GM21515 (cell line): ENCODE data around the gene DNTTIP2.
"Not testable (repeated sequence)": the region's sequence is repeated elsewhere in the genome, so short reads cannot be mapped to it uniquely, and the experiment has no call there.

ENCODE experiments used
- ATAC-seq: cut with Tn5 transposase; IDR thresholded peaks from one replicate; pipeline ENCODE4 v1.9.1; 2021; ENCODE audit not compliant: unreplicated experiment

Gene DNTTIP2

DNA sequence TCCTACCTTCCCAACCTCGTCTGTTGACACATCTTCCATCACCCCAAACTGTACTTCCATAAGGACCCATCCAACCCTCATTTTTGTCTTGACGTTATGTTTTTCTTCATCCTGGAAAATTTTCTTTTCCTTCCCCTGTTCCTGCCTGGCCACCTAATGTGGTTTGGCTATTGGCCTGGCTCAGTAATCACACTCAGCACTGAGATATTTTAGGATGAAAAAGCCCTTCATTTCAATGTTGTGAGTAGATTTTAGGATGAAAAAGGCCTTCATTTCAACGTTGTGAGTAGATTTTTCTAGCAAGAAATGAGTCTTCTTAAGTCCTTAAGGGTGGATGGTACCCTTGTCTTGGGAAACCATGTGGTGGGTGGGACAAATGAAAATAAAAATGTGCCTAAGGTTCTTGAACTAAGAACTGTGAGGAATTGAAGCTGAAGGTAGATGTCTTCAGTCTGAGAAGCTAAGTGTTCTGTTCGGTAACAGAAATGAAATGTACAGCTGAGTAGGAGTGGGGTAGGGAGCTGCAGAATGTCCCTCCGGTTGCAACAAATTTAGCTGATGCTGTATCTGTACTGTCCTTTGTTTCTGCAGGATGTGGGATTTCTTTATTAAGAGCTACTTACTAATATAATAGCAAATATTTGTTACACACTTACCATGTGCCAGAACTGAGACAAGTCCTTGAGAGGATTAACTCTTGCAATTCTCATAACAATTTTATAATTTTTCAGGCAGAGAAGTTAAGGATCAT, 36.1 kb downstream of the DNTTIP2 start:
- ATAC-seq: no peak

GRCh38 chr1:93841771-93842170, 37.2 kb downstream of the DNTTIP2 start:
- ATAC-seq: no peak

GRCh38 chr1:93840956-93841482, 38.0 kb downstream of the DNTTIP2 start:
- ATAC-seq: no peak

DNA sequence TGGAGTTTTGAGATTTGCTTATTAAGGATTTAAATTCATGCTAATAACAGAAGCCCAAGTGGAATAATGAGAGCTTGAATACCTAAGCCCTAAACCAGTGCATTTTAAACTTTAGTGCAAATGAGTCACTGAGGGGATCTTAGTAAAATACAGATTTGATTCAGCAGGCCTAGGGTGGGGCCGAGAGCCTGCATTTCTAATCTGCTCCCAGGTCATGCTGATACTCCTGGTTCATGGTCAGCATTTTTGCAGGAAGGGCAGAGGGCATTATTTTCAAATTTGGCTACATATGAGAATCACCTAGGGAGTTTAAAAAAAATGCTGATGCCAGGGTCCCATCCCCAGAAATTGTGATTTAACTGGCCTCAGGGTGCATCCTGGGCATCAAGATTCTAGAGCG, 39.3 kb downstream of the DNTTIP2 start:
- ATAC-seq: no peak

DNA sequence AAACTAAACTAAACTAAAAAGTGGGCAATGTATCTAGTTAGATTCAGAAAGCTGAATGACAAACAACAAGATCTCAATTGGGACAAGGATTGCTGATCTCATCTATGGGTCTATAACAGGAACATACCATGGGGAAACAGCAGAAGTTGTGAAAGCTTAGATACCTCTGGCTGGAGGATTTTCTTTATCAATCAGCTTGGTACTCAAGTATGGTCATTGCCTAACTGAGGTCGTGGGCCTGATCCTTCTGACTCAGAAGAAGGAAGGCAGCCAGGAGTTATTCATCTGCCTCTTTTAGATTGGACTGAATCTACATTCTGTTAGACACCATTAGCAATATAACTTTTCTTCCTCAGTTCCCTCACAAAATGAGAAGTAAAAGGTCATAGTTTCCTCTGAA, 39.7 kb downstream of the DNTTIP2 start:
- ATAC-seq: no peak

DNA sequence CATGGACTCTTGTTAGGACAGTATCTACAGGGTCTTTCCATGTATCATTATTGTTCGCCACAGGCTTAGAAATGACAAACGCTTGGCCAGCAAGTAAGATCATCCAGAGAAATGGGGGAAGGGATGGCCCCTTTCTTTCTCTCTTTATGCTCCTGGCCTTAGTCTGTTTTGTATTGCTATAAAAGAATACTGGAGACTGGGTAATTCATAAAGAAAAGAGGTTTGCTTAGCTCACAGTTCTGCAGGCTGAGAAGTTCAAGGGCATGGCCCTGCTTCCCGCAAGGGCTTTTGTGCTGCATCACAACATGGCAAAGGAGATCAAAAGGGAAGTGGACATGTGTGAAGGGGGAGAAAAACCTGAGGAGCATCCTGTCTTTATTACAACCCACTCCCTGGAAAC, 41.0 kb downstream of the DNTTIP2 start:
- no peak for ATAC-seq

DNA sequence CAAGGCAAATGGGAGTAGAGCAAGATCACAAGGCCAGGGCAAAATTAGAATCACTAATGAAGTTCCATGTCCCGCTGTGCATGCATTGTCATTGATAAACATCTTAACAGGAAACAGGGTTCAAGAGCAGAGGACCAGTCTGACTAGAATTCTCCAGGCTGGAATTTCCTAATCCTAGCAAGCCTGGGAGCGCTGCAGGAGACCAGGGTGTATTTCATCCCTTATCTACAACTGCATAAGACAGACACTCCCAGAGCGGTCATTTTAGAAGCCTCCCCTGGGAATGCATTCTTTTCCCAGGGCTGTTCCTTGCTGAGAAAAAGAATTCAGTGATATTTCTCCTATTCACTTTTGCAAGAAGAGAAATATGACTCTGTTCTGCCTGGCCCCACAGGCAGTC, 45.7 kb downstream of the DNTTIP2 start:
- ATAC-seq: not testable (repeated sequence)

- ATAC-seq: no peak
These were observed 49.9 kb downstream of the DNTTIP2 start for GRCh38 chr1:93829061-93829460.

DNA sequence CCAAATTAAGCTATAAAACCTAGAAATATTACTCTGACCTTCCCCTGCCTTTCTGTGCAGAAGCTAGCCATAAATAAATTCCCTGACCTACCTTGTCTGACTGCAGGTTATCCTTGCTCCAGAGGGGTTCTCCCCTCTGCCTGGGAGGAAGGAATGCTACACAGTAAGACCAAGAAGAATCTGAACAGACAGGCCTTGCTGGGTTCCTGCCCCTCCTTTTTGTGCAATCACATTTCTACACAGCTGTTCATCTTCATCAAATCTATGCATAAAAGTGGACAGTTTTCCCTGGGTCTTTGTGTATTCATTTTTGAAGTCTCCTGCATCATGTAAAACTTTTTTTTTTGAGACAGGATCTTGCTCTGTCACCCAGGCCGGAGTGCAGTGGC, 50.6 kb downstream of the DNTTIP2 start:
- no peak for ATAC-seq

GRCh38 chr1:93827633-93828366, 51.2 kb downstream of the DNTTIP2 start:
- no peak for ATAC-seq

- ATAC-seq: no peak
These were observed 51.9 kb downstream of the DNTTIP2 start for GRCh38 chr1:93827128-93827527.

- no peak for ATAC-seq
These were observed 54.2 kb downstream of the DNTTIP2 start for GRCh38 chr1:93824834-93825233.

GRCh38 chr1:93822730-93823425, 56.1 kb downstream of the DNTTIP2 start:
- no peak for ATAC-seq

DNA sequence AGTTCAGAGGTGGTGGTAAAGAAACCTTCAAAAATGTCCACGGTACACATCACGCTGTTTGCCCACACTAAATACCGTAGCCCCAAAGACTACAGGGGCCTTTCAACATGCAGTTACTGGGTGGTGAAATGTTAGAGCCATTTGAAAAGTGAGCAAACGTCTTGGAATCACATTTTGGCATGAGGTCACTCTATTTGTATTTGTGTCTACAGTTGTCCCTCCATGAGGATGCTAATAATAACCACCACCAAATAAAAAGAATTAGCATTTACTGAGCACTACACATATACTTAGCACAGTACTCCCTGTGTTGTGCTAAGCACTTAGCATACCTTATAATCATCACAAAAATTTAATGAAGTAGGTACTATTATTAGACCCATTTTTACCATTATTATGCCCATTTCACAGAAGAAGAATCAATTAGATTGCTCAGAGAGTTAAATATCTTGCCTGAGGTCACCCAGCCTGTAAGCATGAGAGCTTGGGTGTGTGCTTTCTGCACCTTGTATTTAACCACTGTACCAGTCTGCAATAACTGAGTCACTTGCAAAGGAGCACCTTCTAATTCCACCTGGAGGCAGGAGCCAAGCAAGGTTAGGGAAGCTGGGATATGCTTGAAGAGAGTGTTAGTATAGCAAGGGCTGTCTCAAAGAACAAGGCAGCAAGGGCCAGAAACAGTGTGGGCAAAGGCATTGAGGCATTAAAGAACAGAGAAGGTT, 57.4 kb downstream of the DNTTIP2 start:
- ATAC-seq: no peak

DNA sequence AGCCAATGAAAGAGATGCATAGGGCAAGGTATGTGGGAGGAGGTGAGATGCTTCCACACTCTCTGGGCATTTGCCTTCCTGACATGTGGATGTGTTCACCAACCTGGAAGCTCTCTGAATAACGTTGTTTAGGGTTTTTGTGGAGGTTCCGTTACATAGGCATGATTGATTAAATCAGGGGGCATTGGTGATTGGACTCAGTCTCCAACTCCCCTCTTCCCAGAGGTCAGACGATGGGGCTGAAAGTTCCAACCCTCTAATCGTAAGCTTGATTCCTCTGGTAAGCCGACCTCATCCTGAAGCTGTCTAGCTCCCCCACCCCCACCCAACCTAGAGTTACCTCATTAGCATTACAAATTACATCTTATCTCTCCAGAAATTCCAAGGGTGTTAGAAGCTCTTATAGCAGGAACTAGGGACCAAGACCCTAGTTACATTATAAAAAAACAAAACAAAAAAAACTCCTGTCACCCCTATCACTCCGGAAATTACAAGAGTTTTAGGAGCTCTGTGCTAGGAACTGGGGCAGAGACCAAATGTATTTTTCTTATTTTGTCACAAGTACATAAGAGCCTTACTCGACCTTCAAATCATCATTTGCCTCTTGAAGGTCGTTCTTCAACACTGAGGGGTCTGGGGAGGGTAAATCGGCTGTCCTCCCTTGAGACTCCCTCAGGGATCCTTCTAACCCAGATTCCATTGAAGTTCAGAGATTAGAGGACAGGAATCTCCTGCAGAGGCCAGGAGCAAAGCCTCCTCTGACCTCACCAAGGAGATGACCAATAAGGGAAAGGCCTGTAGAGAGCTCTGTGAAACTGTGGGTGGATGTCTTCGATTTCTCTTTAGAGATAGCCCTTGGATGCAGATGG, 58.2 kb downstream of the DNTTIP2 start:
- ATAC-seq: no peak

GRCh38 chr1:93818570-93818959, 60.4 kb downstream of the DNTTIP2 start:
- ATAC-seq: no peak

DNA sequence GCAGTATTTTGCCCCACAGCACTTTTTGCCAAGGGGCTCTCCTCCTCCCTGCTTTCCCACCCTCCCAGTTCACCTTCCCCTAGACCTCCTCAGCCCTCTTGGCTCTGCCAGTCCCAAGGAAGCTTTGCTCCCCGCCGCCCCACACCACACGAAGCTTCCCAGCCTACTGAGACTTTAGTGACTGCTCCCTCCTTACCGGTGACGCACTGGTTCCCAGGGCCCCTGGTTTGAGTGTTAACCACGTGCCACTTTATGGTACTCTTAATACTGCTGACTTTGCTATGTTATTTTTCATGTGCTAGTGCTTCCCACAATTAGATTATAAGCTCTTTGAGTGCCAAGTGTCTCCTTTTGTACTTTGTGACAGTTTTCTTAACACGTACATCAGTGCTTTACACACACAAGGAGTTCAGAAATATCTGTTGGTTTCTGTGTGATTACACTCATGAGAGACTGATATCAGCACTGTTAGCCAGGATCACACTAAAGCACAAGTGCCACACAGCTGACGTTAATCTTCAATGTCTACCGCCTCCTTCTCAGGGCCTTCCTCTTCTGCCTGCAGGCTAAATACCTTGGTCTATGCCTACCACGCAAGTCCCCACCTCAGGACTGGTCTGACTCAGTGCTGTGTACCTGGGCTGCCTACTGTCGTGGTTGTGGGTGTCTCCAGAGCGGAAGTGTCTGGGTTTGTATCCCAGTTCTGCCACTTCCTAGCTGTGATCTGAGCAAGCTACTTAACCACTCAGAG, 61.0 kb downstream of the DNTTIP2 start:
- no peak for ATAC-seq

- no peak for ATAC-seq
These were observed 61.9 kb downstream of the DNTTIP2 start for GRCh38 chr1:93816970-93817678.
